H1 (cell line): ENCODE measurements around the gene ALOX5AP. TPM values are rescaled to one million over a fixed set of nuclear protein-coding genes. Genes with fewer than 3 reads are reported as not detected.

ENCODE experiments used
- CTCF ChIA-PET: fragments of 300-600 bp; sonication (Branson Sonifier 250); formaldehyde crosslinking; loops from one replicate; lab custom pipeline; 2021; ENCODE audit not compliant: partially characterized antibody; lab: Charles Lee
- POLR2A ChIA-PET: fragments of 300-600 bp; sonication (Branson Sonifier 250); formaldehyde crosslinking; loops from one replicate; lab custom pipeline; 2021; ENCODE audit warnings: inconsistent platforms; ENCODE audit not compliant: partially characterized antibody; lab: Charles Lee
- DNase-seq, 2 experiments: peaks; one replicate each; pipeline versions ENCODE4 v3.0.0 to v3.0.0-alpha.2; 2010 to 2022; ENCODE audit warnings: low spot score in 2 of 2, low read depth in 1 of 2, mixed read lengths in 1 of 2
- FAIRE-seq: peaks from 2 replicates; lab custom pipeline; 2011; peaks lifted over from hg19 to GRCh38; lab: Jason Lieb, UNC
- H2AFZ ChIP-seq: 2 replicates; pipeline ENCODE4 v1.8.1; 2012; ENCODE audit warnings: low read length, inconsistent platforms
- H2AK5ac ChIP-seq: 2 replicates; pipeline ENCODE4 v1.6.1; 2013; ENCODE audit warnings: low read depth, low read length
- H2BK120ac ChIP-seq: replicated peaks from 2 replicates; pipeline ENCODE3; 2013; ENCODE audit warnings: low read depth, low read length, inconsistent platforms
- H2BK12ac ChIP-seq: 2 replicates; pipeline ENCODE4 v1.6.1; 2013; ENCODE audit warnings: low read depth, low read length
- H2BK15ac ChIP-seq: 2 replicates; pipeline ENCODE4 v1.6.1; 2013; ENCODE audit warnings: low read length
- H2BK20ac ChIP-seq: 2 replicates; pipeline ENCODE4 v1.6.1; 2013; ENCODE audit warnings: low read length
- H2BK5ac ChIP-seq: 2 replicates; pipeline ENCODE4 v1.6.1; 2013; ENCODE audit warnings: low read depth, low read length
- H3K14ac ChIP-seq: 2 replicates; pipeline ENCODE4 v1.6.1; 2013; ENCODE audit warnings: inconsistent platforms; ENCODE audit not compliant: insufficient read length
- H3K18ac ChIP-seq: 2 replicates; pipeline ENCODE4 v1.6.1; 2013; ENCODE audit warnings: low read length; ENCODE audit errors: extremely low read depth
- H3K23ac ChIP-seq: 2 replicates; pipeline ENCODE4 v1.6.1; 2013; ENCODE audit warnings: inconsistent platforms; ENCODE audit not compliant: insufficient read length
- H3K23me2 ChIP-seq: 2 replicates; pipeline ENCODE4 v1.6.1; 2013; ENCODE audit warnings: low read depth, low read length
- H3K27ac ChIP-seq: 2 replicates; pipeline ENCODE4 v1.6.1; 2011; ENCODE audit warnings: low read depth, low read length, inconsistent platforms
- H3K27me3 ChIP-seq, 4 experiments: replicated peaks in 1 of 4; 1 replicate in 1 of 4; 2 replicates in 3 of 4; pipeline versions ENCODE4 v1.6.1 to v1.8.1; 2011 to 2013; ENCODE audit warnings: low read length in 3 of 4, mild to moderate bottlenecking in 3 of 4, inconsistent platforms in 2 of 4, mixed read lengths in 2 of 4, moderate library complexity in 1 of 4; ENCODE audit not compliant: control insufficient read depth in 3 of 4, insufficient read depth in 3 of 4; ENCODE audit errors: extremely low read depth in 1 of 4
- H3K36me3 ChIP-seq, 4 experiments: 2 replicates each; pipeline versions ENCODE4 v1.6.1 to v1.8.1; 2011 to 2013; ENCODE audit warnings: mild to moderate bottlenecking in 4 of 4, low read length in 3 of 4, moderate library complexity in 2 of 4, control low read depth in 1 of 4, inconsistent platforms in 1 of 4; ENCODE audit not compliant: insufficient read depth in 4 of 4, control insufficient read depth in 2 of 4
- H3K4ac ChIP-seq: replicated peaks from 2 replicates; pipeline ENCODE3; 2013; ENCODE audit warnings: low read length, low read depth, mixed read lengths, inconsistent platforms; ENCODE audit not compliant: insufficient read length
- H3K4me1 ChIP-seq, 4 experiments: replicated peaks in 1 of 4; 1 replicate in 1 of 4; 2 replicates in 3 of 4; pipeline versions ENCODE4 v1.6.1 to v1.8.1; 2011 to 2013; ENCODE audit warnings: low read length in 3 of 4, inconsistent platforms in 2 of 4, mixed read lengths in 1 of 4; ENCODE audit not compliant: insufficient read depth in 4 of 4, control insufficient read depth in 3 of 4
- H3K4me2 ChIP-seq, 2 experiments: 2 replicates each; pipeline versions ENCODE4 v1.6.1 to v1.8.1; 2011 to 2013; ENCODE audit warnings: low read depth in 2 of 2, low read length in 2 of 2, control low read depth in 1 of 2, inconsistent platforms in 1 of 2, mild to moderate bottlenecking in 1 of 2; ENCODE audit not compliant: insufficient read depth in 1 of 2
- H3K4me3 ChIP-seq, 4 experiments: fragments of 200-600, 300-600 bp in 1 of 4; sonication (generic), shearing (Covaris generic), sonication (Bioruptor Twin) in 1 of 4; 2 replicates each; pipeline versions ENCODE4 v1.5.1 to v1.8.1; 2011 to 2016; ENCODE audit warnings: low read length in 4 of 4, low read depth in 3 of 4, control low read depth in 2 of 4, inconsistent platforms in 2 of 4, mild to moderate bottlenecking in 2 of 4, mixed read lengths in 1 of 4, moderate library complexity in 1 of 4; ENCODE audit not compliant: insufficient read depth in 2 of 4; ENCODE audit errors: extremely low read depth in 1 of 4
- H3K56ac ChIP-seq: replicated peaks from 2 replicates; pipeline ENCODE3; 2013; ENCODE audit warnings: low read depth, mild to moderate bottlenecking, mixed read lengths, low read length, inconsistent platforms; ENCODE audit not compliant: insufficient read length
- H3K79me1 ChIP-seq: 2 replicates; pipeline ENCODE4 v1.6.1; 2013; ENCODE audit warnings: low read depth, low read length, control low read depth
- H3K79me2 ChIP-seq, 2 experiments: 2 replicates each; pipeline versions ENCODE4 v1.6.1 to v1.8.1; 2012 to 2013; ENCODE audit warnings: low read length in 2 of 2, mild to moderate bottlenecking in 2 of 2, inconsistent platforms in 1 of 2; ENCODE audit not compliant: insufficient read depth in 2 of 2, control insufficient read depth in 1 of 2
- H3K9ac ChIP-seq, 4 experiments: replicated peaks in 1 of 4; 1 replicate in 1 of 4; 2 replicates in 3 of 4; pipeline versions ENCODE4 v1.6.1 to v1.8.1; 2011 to 2013; ENCODE audit warnings: low read depth in 3 of 4, low read length in 3 of 4, control low read depth in 2 of 4, mild to moderate bottlenecking in 2 of 4, moderate library complexity in 2 of 4, inconsistent platforms in 1 of 4; ENCODE audit errors: extremely low read depth in 1 of 4
- H3K9me3 ChIP-seq, 2 experiments: 2 replicates each; pipeline versions ENCODE4 v1.6.1 to v1.8.1; 2012 to 2013; ENCODE audit warnings: mild to moderate bottlenecking in 2 of 2, moderate library complexity in 2 of 2, control low read depth in 1 of 2, inconsistent platforms in 1 of 2, low read depth in 1 of 2, low read length in 1 of 2, mixed read lengths in 1 of 2; ENCODE audit not compliant: insufficient read depth in 2 of 2
- H4K20me1 ChIP-seq, 2 experiments: replicated peaks in 1 of 2; 2 replicates each; pipeline versions ENCODE3 to v1.8.1; 2011 to 2013; ENCODE audit warnings: inconsistent platforms in 2 of 2, low read length in 2 of 2, mild to moderate bottlenecking in 1 of 2; ENCODE audit not compliant: insufficient read depth in 2 of 2, control insufficient read depth in 1 of 2
- H4K5ac ChIP-seq: 2 replicates; pipeline ENCODE4 v1.6.1; 2013; ENCODE audit warnings: low read length, low read depth, mixed read lengths, inconsistent platforms; ENCODE audit not compliant: insufficient read length
- H4K8ac ChIP-seq: 2 replicates; pipeline ENCODE4 v1.8.0; 2013; ENCODE audit warnings: mild to moderate bottlenecking, moderate library complexity, low read length, inconsistent platforms; ENCODE audit not compliant: insufficient read depth; ENCODE audit errors: extremely low read depth
- H4K91ac ChIP-seq: replicated peaks from 2 replicates; pipeline ENCODE3; 2013; ENCODE audit warnings: low read length, mixed read lengths, inconsistent platforms; ENCODE audit not compliant: insufficient read length
- RAD21 ChIP-seq, 2 experiments: IDR thresholded peaks in 1 of 2; conservative IDR thresholded peaks in 1 of 2; 2 replicates each; pipeline ENCODE4 v1.6.1; 2011; ENCODE audit warnings: low read depth in 2 of 2, low read length in 2 of 2, improper control_type of control experiment in 1 of 2, inconsistent platforms in 1 of 2, mild to moderate bottlenecking in 1 of 2, moderate library complexity in 1 of 2
- SUZ12 ChIP-seq: fragments of 200-600 bp; sonication (generic); IDR thresholded peaks from 2 replicates; pipeline ENCODE4 v1.6.1; 2012; ENCODE audit warnings: mild to moderate bottlenecking, inconsistent platforms, low read length, moderate library complexity, mixed read lengths
- WGBS, 2 experiments: shearing (Covaris generic) in 1 of 2; methylation state at CpG; one replicate each; pipeline versions ENCODE4 v1.1.6 to v1.1.7; 2013 to 2015; ENCODE audit warnings: low lambda C conversion rate in 2 of 2, mixed read lengths in 2 of 2, inconsistent platforms in 1 of 2, low coverage in 1 of 2, missing lambda C conversion rate in 1 of 2; ENCODE audit not compliant: insufficient replicate concordance in 2 of 2, insufficient coverage in 1 of 2, insufficient read length in 1 of 2; ENCODE audit errors: extremely low coverage in 1 of 2, missing lambda C conversion rate in 1 of 2; 5-methylcytosine and 5-hydroxymethylcytosine counted together
- polyA plus RNA-seq, 7 experiments: library from polyadenylated mRNA; depleted of rRNA in 3 of 7; stranded (reverse) in 5 of 7; unstranded in 2 of 7; fragments of >200 nt in 5 of 7; fragments of 200-250 nt in 2 of 7; gene quantifications; 1 replicate in 5 of 7; 2 replicates in 1 of 7; 4 replicates in 1 of 7; pipeline versions ENCODE4 v1.2.1 to v1.2.3, GENCODE V29; 2011 to 2013; ENCODE audit warnings: missing spikeins in 2 of 7, mixed read lengths in 2 of 7
- total RNA-seq: library from RNA; stranded (reverse); fragmentation: NEBNext Ultra II Directional; extraction: Animal tissue kit (Norgen Biotek cat#: 25700); gene quantifications from 2 replicates; pipeline ENCODE4 v1.2.1, GENCODE V29; 2021
- TF ChIP-seq, protein P1 (sequence below): IDR thresholded peaks from 2 replicates; pipeline ENCODE4 v1.6.1; 2012; ENCODE audit warnings: low read length, inconsistent platforms

ALOX5AP gene
- total and polyA plus RNA-seq, 2 of the 8 experiments (the other 6 are each of a cell fraction or from before 2014, with no cell fraction given): not detected

DNA sequence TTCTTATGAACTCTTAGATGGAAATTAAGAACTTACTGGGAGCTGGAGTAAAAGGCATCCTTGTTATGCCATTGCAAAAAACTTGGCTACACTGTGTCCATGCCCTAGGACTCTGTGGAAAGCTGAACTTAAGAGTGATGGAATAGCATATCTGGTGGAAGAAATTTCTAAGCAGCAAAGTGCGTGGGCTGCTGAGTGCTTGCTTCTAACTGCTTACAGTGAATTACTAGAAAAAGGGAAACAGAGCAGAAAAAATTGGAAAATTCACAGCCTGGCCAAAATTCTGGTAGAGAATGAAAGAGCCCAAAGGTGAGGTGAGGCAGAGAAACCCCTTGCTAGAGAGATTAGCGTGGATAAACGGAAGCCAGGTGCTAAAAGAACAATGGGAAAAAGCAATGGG is 44.3 kb downstream of the ALOX5AP start:
- no peak overlapping the region for H2BK120ac ChIP-seq
- FAIRE-seq (no peak), DNase-seq (no peak)
- no peaks in the 10 kb centered on the region for H3K9me3 ChIP-seq
- no peaks in the 10 kb centered on the region for H3K27me3 ChIP-seq
- H2AK5ac ChIP-seq: no peak overlapping the region
- no peak overlapping the region for H2BK5ac ChIP-seq
- CTCF ChIA-PET: interaction anchor here (0.6 to 1.7 kb wide), 4 partner anchors 19 to 199 kb away, joined by 3 to 4 read pairs (median 3); no protein-coding TSS in a partner anchor
- H3K56ac ChIP-seq: no peak overlapping the region
- H3K23ac ChIP-seq: no peak overlapping the region
- H3K36me3 ChIP-seq: no peaks in the 10 kb centered on the region
- H3K27ac ChIP-seq: no peak overlapping the region
- no peak overlapping the region for H3K4me2 ChIP-seq
- no peaks in the 10 kb centered on the region for H3K79me1 ChIP-seq
- H2BK20ac ChIP-seq: no peak overlapping the region
- POLR2A ChIA-PET: no interaction called here
- 87% methylated on average over 3 of the region's 3 CpGs; no CpG with 5 or more reads in 1 of the 2 experiments for WGBS, 2 experiments
- H4K91ac ChIP-seq: no peak overlapping the region
- H3K4me3 ChIP-seq: no peak overlapping the region
- no peak overlapping the region for H2BK12ac ChIP-seq
- no peak overlapping the region for H3K18ac ChIP-seq
- no peaks in the 10 kb centered on the region for H4K20me1 ChIP-seq
- no peak overlapping the region for H2BK15ac ChIP-seq
- TF ChIP-seq SUZ12 (no peak), RAD21 (IDR thresholded peaks at IDR 0.05 in 1 of 2, conservative IDR thresholded peaks at IDR 0.05 in 1 of 2; ENCODE audit: low read depth in 2 of 2, low read length in 2 of 2) (no peak)
- TF ChIP-seq, protein P1, sequence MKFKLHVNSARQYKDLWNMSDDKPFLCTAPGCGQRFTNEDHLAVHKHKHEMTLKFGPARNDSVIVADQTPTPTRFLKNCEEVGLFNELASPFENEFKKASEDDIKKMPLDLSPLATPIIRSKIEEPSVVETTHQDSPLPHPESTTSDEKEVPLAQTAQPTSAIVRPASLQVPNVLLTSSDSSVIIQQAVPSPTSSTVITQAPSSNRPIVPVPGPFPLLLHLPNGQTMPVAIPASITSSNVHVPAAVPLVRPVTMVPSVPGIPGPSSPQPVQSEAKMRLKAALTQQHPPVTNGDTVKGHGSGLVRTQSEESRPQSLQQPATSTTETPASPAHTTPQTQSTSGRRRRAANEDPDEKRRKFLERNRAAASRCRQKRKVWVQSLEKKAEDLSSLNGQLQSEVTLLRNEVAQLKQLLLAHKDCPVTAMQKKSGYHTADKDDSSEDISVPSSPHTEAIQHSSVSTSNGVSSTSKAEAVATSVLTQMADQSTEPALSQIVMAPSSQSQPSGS: no peak
- no peak overlapping the region for H4K5ac ChIP-seq
- H2AFZ ChIP-seq: no peak overlapping the region
- no peak overlapping the region for H3K4ac ChIP-seq
- H3K23me2 ChIP-seq: no peaks in the 10 kb centered on the region; the same call in 1 of the 2 replicates
- H3K14ac ChIP-seq: no peak overlapping the region
- H4K8ac ChIP-seq: no peak overlapping the region
- no peak overlapping the region for H3K9ac ChIP-seq
- H3K79me2 ChIP-seq: no peaks in the 10 kb centered on the region
- H3K4me1 ChIP-seq: peaks cover 0 to 5% (median 3%) of the 10 kb centered on the region in 4 experiments; a peak in 4 of 7 replicates
